ENCODE results near the gene LIN28B. TPM values are rescaled to one million over a fixed set of nuclear protein-coding genes. Genes with fewer than 3 reads are reported as not detected.

Gene LIN28B
- total RNA-seq, 1 donor from 2014 or later: 73.2 TPM

DNA sequence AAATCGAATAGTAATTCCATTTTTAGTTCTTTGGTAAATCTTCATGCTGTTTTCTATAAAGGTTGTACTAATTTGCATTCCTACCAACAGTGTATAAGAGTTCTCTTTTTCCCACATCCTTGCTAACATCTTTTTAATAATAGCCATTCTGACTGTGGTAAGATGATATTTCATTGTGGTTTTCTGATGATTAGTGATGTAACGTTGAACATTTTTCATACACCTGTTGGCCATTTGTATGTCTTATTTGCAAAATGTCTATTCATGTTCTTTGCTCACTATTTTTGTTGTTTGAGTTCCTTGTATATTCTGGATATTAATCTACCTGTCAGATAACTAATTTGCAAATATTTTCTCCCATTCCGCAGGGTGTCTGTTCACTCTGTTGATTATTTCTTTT lies 64.5 kb downstream of the LIN28B start:
- no peak overlapping the region for H3K27ac Mint-ChIP-seq (ENCODE audit: unreplicated experiment)
- H3K36me3 Mint-ChIP-seq (ENCODE audit: low read depth): peaks cover 2% of the 10 kb centered on the region
- H3K9me3 Mint-ChIP-seq: no peaks in the 10 kb centered on the region
- H3K4me3 Mint-ChIP-seq: no peak overlapping the region
- no peak for TF ChIP-seq CTCF (conservative IDR thresholded peaks at IDR 0.05)
- peaks cover 21% of the 10 kb centered on the region for H3K4me1 Mint-ChIP-seq
- H3K27me3 Mint-ChIP-seq (ENCODE audit: low read depth): no peaks in the 10 kb centered on the region
- no peak for DNase-seq (ENCODE audit: low read depth, low spot score)

GRCh38 chr6:105022416-105022815 lies 65.5 kb downstream of the LIN28B start:
- H3K9me3 Mint-ChIP-seq: no peaks in the 10 kb centered on the region
- H3K4me3 Mint-ChIP-seq: no peak overlapping the region
- no peaks in the 10 kb centered on the region for H3K27me3 Mint-ChIP-seq (ENCODE audit: low read depth)
- peaks cover 2% of the 10 kb centered on the region for H3K36me3 Mint-ChIP-seq (ENCODE audit: low read depth)
- peaks cover 17% of the 10 kb centered on the region for H3K4me1 Mint-ChIP-seq
- DNase-seq (ENCODE audit: low read depth, low spot score): no peak
- TF ChIP-seq CTCF (conservative IDR thresholded peaks at IDR 0.05): no peak
- H3K27ac Mint-ChIP-seq (ENCODE audit: unreplicated experiment): no peak overlapping the region

DNA sequence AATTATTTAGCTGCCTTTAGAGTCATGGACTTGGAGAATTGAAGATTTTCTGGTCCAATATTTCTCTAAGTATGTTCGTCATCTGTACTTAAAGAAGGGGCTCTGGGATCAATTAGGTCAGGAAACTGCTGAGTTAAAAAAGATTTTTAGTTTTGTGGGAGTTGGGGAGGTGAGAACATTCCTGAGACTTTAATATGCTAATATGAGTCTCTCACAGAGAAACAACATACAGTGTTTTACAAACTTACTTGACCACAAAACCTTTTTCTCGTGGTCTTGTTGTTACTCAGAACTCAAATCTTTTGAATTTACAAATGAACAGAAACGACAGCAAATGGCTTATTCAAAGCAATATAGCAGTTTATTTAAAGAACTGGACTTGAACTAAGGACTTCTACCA lies 67.9 kb downstream of the LIN28B start:
- no peak for TF ChIP-seq CTCF (conservative IDR thresholded peaks at IDR 0.05)
- DNase-seq (ENCODE audit: low read depth, low spot score): no peak
- H3K27ac Mint-ChIP-seq (ENCODE audit: unreplicated experiment): peak overlapping the region; percentile 30
- no peaks in the 10 kb centered on the region for H3K27me3 Mint-ChIP-seq (ENCODE audit: low read depth)
- peaks cover 2% of the 10 kb centered on the region for H3K36me3 Mint-ChIP-seq (ENCODE audit: low read depth)
- H3K4me3 Mint-ChIP-seq: no peak overlapping the region
- no peaks in the 10 kb centered on the region for H3K9me3 Mint-ChIP-seq
- H3K4me1 Mint-ChIP-seq: peaks cover 17% of the 10 kb centered on the region

DNA sequence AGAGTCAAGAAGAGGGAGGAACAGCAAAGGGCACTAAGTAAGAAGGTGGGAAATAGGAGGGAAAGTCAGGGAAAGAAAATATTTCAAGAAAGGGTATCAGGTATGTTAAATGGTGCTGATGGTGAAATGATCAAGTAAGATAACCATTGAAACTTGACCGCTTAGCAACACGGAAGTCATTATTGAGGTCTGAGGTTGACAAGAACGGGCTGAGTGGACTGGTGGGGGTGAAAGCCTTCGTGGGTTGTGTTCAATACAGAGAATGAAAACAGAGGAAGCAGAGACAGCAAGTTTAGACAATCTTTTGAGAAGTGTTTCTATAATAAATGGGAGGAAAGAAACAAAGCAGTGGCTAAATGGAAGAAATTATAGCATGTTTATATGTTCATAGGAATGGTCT lies 72.0 kb downstream of the LIN28B start:
- Mint-ChIP-seq H3K4me3 (no peak overlapping the region), H3K27ac (ENCODE audit: unreplicated experiment) (no peak overlapping the region), H3K27me3 (ENCODE audit: low read depth) (no peaks in the 10 kb centered on the region), H3K36me3 (ENCODE audit: low read depth) (peaks cover 9% of the 10 kb centered on the region), H3K9me3 (no peaks in the 10 kb centered on the region), H3K4me1 (peaks cover 13% of the 10 kb centered on the region)
- DNase-seq (ENCODE audit: low read depth, low spot score): no peak
- TF ChIP-seq CTCF (conservative IDR thresholded peaks at IDR 0.05): no peak

DNA sequence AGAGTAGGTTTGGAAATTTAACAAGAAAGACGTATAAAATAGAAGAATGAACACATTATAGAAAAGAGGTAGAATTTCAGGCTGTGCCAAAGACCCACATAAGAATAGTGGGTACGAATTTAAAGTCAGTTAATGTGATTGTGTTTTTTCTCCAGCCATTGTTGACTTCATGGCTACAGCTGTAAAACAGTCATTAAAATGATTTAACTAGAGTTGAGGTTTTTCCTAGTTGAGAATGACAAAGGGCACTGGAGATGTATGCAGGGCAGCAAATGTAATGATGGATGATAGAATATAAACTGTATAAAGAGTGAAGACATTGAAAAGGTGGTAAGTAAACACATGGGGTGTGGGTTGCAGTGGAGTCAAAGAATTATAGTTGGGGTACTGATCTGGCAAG lies 72.7 kb downstream of the LIN28B start:
- Mint-ChIP-seq H3K4me3 (no peak overlapping the region), H3K27ac (ENCODE audit: unreplicated experiment) (no peak overlapping the region), H3K4me1 (peaks cover 18% of the 10 kb centered on the region), H3K36me3 (ENCODE audit: low read depth) (peaks cover 9% of the 10 kb centered on the region), H3K9me3 (no peaks in the 10 kb centered on the region), H3K27me3 (ENCODE audit: low read depth) (no peaks in the 10 kb centered on the region)
- no peak for DNase-seq (ENCODE audit: low read depth, low spot score)
- TF ChIP-seq CTCF (conservative IDR thresholded peaks at IDR 0.05): no peak

GRCh38 chr6:105034470-105034869 lies 77.6 kb downstream of the LIN28B start:
- peaks cover 49% of the 10 kb centered on the region for H3K4me1 Mint-ChIP-seq
- H3K4me3 Mint-ChIP-seq: no peak overlapping the region
- no peak for DNase-seq (ENCODE audit: low read depth, low spot score)
- no peak for TF ChIP-seq CTCF (conservative IDR thresholded peaks at IDR 0.05)
- H3K27ac Mint-ChIP-seq (ENCODE audit: unreplicated experiment): peak overlapping the region; percentile 53
- peaks cover 7% of the 10 kb centered on the region for H3K36me3 Mint-ChIP-seq (ENCODE audit: low read depth)
- H3K27me3 Mint-ChIP-seq (ENCODE audit: low read depth): no peaks in the 10 kb centered on the region
- H3K9me3 Mint-ChIP-seq: no peaks in the 10 kb centered on the region
